RWPE2 (cell line): Measurements from ENCODE around the gene NSG1.
A peak's percentile ranks its signal among the peaks of the same experiment; 100 is the strongest.

ENCODE experiments used
- ATAC-seq: fragments of 200-7000 bp; cut with Tn5 transposase; 3 replicates; pipeline ENCODE4 v1.9.1; 2021; ENCODE audit warnings: low read depth
- DNase-seq: peaks from one replicate; pipeline ENCODE4 v3.0.0-alpha.2; 2020; ENCODE audit warnings: low spot score
- H3K27ac ChIP-seq: fragments of 450-650 bp; 2 replicates; pipeline ENCODE4 v1.5.1; 2017; ENCODE audit warnings: mild to moderate bottlenecking; ENCODE audit not compliant: poor library complexity, severe bottlenecking
- H3K27me3 ChIP-seq: fragments of 250-450 bp; sonication (Bioruptor Pico); 2 replicates; pipeline ENCODE4 v1.5.1; 2021; ENCODE audit warnings: mild to moderate bottlenecking, moderate library complexity; ENCODE audit not compliant: insufficient read depth, poor library complexity, severe bottlenecking
- H3K36me3 ChIP-seq: fragments of 250-450 bp; sonication (Bioruptor Pico); 2 replicates; pipeline ENCODE4 v1.5.1; 2020; ENCODE audit warnings: low read depth, mild to moderate bottlenecking, moderate library complexity
- H3K4me1 ChIP-seq: fragments of 250-450 bp; sonication (Bioruptor Pico); 2 replicates; pipeline ENCODE4 v1.5.1; 2021; ENCODE audit warnings: mild to moderate bottlenecking, moderate library complexity; ENCODE audit not compliant: insufficient read depth, poor library complexity, severe bottlenecking
- H3K4me3 ChIP-seq: fragments of 250-450 bp; sonication (Bioruptor Pico); 2 replicates; pipeline ENCODE4 v1.5.1; 2021; ENCODE audit warnings: mild to moderate bottlenecking, moderate library complexity; ENCODE audit not compliant: severe bottlenecking
- H3K9me3 ChIP-seq: fragments of 250-450 bp; sonication (Bioruptor Pico); 2 replicates; pipeline ENCODE4 v1.5.1; 2021; ENCODE audit warnings: mild to moderate bottlenecking, moderate library complexity; ENCODE audit not compliant: severe bottlenecking
- CTCF ChIP-seq: fragments of 450-650 bp; IDR thresholded peaks from one replicate; pipeline ENCODE4 v1.5.1; 2017; ENCODE audit warnings: mild to moderate bottlenecking, moderate library complexity; ENCODE audit not compliant: poor library complexity, severe bottlenecking

NSG1 gene

GRCh38 chr4:4398430-4398829, 11.5 kb downstream of the NSG1 start:
- ATAC-seq (no peak), DNase-seq (no peak)
- Histone ChIP-seq H3K27ac (no peak overlapping the region), H3K4me1 (peaks cover 12% of the 10 kb centered on the region), H3K36me3 (no peaks in the 10 kb centered on the region), H3K9me3 (no peaks in the 10 kb centered on the region), H3K27me3 (no peaks in the 10 kb centered on the region), H3K4me3 (no peak overlapping the region)
- TF ChIP-seq CTCF, result no peak

- TF ChIP-seq CTCF, result no peak
- H3K36me3 ChIP-seq, result no peaks in the 10 kb centered on the region
- peaks cover 5% of the 10 kb centered on the region for H3K4me1 ChIP-seq
Observed at GRCh38 chr4:4401036-4401435, 14.1 kb downstream of the NSG1 start.

GRCh38 chr4:4402966-4403365, 16.1 kb downstream of the NSG1 start:
- Histone ChIP-seq H3K4me1 (peaks cover 5% of the 10 kb centered on the region), H3K36me3 (no peaks in the 10 kb centered on the region), H3K9me3 (no peaks in the 10 kb centered on the region), H3K4me3 (no peak overlapping the region), H3K27me3 (no peaks in the 10 kb centered on the region), H3K27ac (no peak overlapping the region)
- DNase-seq (no peak), ATAC-seq (peak; percentile 77)
- TF ChIP-seq CTCF, result no peak

More at GRCh38 chr4:4401036-4401435, 14.1 kb downstream of the NSG1 start:
- Histone ChIP-seq H3K4me3 (no peak overlapping the region), H3K9me3 (no peaks in the 10 kb centered on the region), H3K27ac (no peak overlapping the region), H3K27me3 (no peaks in the 10 kb centered on the region)
- DNase-seq (no peak), ATAC-seq (no peak)

- Histone ChIP-seq H3K27me3 (no peaks in the 10 kb centered on the region), H3K27ac (no peak overlapping the region), H3K9me3 (no peaks in the 10 kb centered on the region), H3K36me3 (no peaks in the 10 kb centered on the region), H3K4me1 (peaks cover 9% of the 10 kb centered on the region), H3K4me3 (no peak overlapping the region)
- no peak for TF ChIP-seq CTCF
- no peak for DNase-seq
- ATAC-seq, result no peak
Observed at GRCh38 chr4:4405358-4405962, 18.6 kb downstream of the NSG1 start.

GRCh38 chr4:4406455-4407298, 19.8 kb downstream of the NSG1 start:
- no peak overlapping the region for H3K4me3 ChIP-seq
- DNase-seq (no peak), ATAC-seq (no peak)
- H3K9me3 ChIP-seq, result no peaks in the 10 kb centered on the region
- H3K4me1 ChIP-seq, result peaks cover 9% of the 10 kb centered on the region
- H3K36me3 ChIP-seq, result no peaks in the 10 kb centered on the region
- no peak for TF ChIP-seq CTCF
- H3K27me3 ChIP-seq, result no peaks in the 10 kb centered on the region
- H3K27ac ChIP-seq, result no peak overlapping the region
